Mucosa of stomach (tissue), 1 donor: ENCODE measurements around the gene TTC8.
"Not testable (repeated sequence)": the region's sequence is repeated elsewhere in the genome, so short reads cannot be mapped to it uniquely, and the experiment has no call there.

ENCODE experiments used
- H3K27me3 ChIP-seq: one replicate; pipeline ENCODE4 v1.7.0; 2013; ENCODE audit warnings: mild to moderate bottlenecking, low read length; ENCODE audit not compliant: control insufficient read depth, insufficient read depth
- H3K36me3 ChIP-seq: one replicate; pipeline ENCODE4 v1.7.0; 2013; ENCODE audit warnings: low read length; ENCODE audit not compliant: control insufficient read depth, insufficient read depth
- H3K4me1 ChIP-seq: one replicate; pipeline ENCODE4 v1.7.0; 2013; ENCODE audit warnings: mild to moderate bottlenecking, low read length; ENCODE audit not compliant: control insufficient read depth, insufficient read depth
- H3K4me3 ChIP-seq: one replicate; pipeline ENCODE4 v1.7.0; 2013; ENCODE audit warnings: low read length
- H3K9ac ChIP-seq: one replicate; pipeline ENCODE4 v1.7.0; 2013; ENCODE audit warnings: mild to moderate bottlenecking, low read length, moderate library complexity
- H3K9me3 ChIP-seq: one replicate; pipeline ENCODE4 v1.7.0; 2013; ENCODE audit warnings: mild to moderate bottlenecking, low read length, moderate library complexity; ENCODE audit not compliant: control insufficient read depth
- donor health status: Pancreatic carcinoma.

Gene TTC8

GRCh38 chr14:88824314-88825077 lies at the start of gene TTC8:
Gene TTC8 (plus strand): TSS chr14:88824651. CDS start chr14:88824708, 57 bp downstream.
- Histone ChIP-seq H3K4me3 (peak within 1 kb of the TSS; percentile 64), H3K9me3 (no peaks in the 10 kb centered on the region), H3K4me1 (peaks cover 5% of the 10 kb centered on the region), H3K9ac (peak within 1 kb of the TSS; percentile 89), H3K27me3 (no peaks in the 10 kb centered on the region), H3K36me3 (no peaks in the 10 kb centered on the region)

- H3K9ac ChIP-seq = no peak overlapping the region
- no peaks in the 10 kb centered on the region for H3K4me1 ChIP-seq
- no peaks in the 10 kb centered on the region for H3K36me3 ChIP-seq
- no peaks in the 10 kb centered on the region for H3K27me3 ChIP-seq
- H3K4me3 ChIP-seq = no peak overlapping the region
- H3K9me3 ChIP-seq = no peaks in the 10 kb centered on the region
Observed at GRCh38 chr14:88775532-88775931, 48.9 kb upstream of the TTC8 start.

GRCh38 chr14:88785911-88786310 lies 38.5 kb upstream of the TTC8 start:
- H3K27me3 ChIP-seq = peaks cover 4% of the 10 kb centered on the region
- H3K36me3 ChIP-seq = no peaks in the 10 kb centered on the region
- H3K4me1 ChIP-seq = no peaks in the 10 kb centered on the region
- no peak overlapping the region for H3K9ac ChIP-seq
- H3K4me3 ChIP-seq = no peak overlapping the region
- H3K9me3 ChIP-seq = no peaks in the 10 kb centered on the region

- Histone ChIP-seq H3K4me1 (no peaks in the 10 kb centered on the region), H3K36me3 (no peaks in the 10 kb centered on the region), H3K9me3 (no peaks in the 10 kb centered on the region), H3K27me3 (peaks cover 8% of the 10 kb centered on the region), H3K9ac (no peak overlapping the region), H3K4me3 (no peak overlapping the region)
Observed at GRCh38 chr14:88786715-88787114, 37.7 kb upstream of the TTC8 start.

GRCh38 chr14:88789573-88789972 lies 34.9 kb upstream of the TTC8 start:
- H3K9me3 ChIP-seq, H3K9ac ChIP-seq, H3K4me3 ChIP-seq, H3K36me3 ChIP-seq: not testable (repeated sequence)
- peaks cover 12% of the 10 kb centered on the region for H3K27me3 ChIP-seq
- H3K4me1 ChIP-seq = peaks cover 11% of the 10 kb centered on the region

- Histone ChIP-seq H3K4me3 (no peak overlapping the region), H3K4me1 (peaks cover 11% of the 10 kb centered on the region), H3K9me3 (no peaks in the 10 kb centered on the region), H3K36me3 (no peaks in the 10 kb centered on the region), H3K9ac (no peak overlapping the region), H3K27me3 (peaks cover 12% of the 10 kb centered on the region)
Observed at GRCh38 chr14:88790501-88791251, 33.8 kb upstream of the TTC8 start.

- H3K9me3 ChIP-seq = no peaks in the 10 kb centered on the region
Observed at GRCh38 chr14:88791252-88791621, 33.2 kb upstream of the TTC8 start.

GRCh38 chr14:88791629-88792472 lies 32.6 kb upstream of the TTC8 start:
- Histone ChIP-seq H3K36me3 (no peaks in the 10 kb centered on the region), H3K4me1 (peaks cover 11% of the 10 kb centered on the region), H3K9ac (peak overlapping the region; percentile 60), H3K9me3 (no peaks in the 10 kb centered on the region), H3K4me3 (no peak overlapping the region), H3K27me3 (peaks cover 12% of the 10 kb centered on the region)

More at GRCh38 chr14:88791252-88791621, 33.2 kb upstream of the TTC8 start:
- Histone ChIP-seq H3K9ac (no peak overlapping the region), H3K27me3 (peaks cover 12% of the 10 kb centered on the region), H3K36me3 (no peaks in the 10 kb centered on the region), H3K4me1 (peaks cover 11% of the 10 kb centered on the region), H3K4me3 (no peak overlapping the region)

- Histone ChIP-seq H3K4me3 (no peak within 1 kb of the TSS), H3K4me1 (peaks cover 11% of the 10 kb centered on the region), H3K9me3 (no peaks in the 10 kb centered on the region), H3K27me3 (peaks cover 12% of the 10 kb centered on the region), H3K36me3 (no peaks in the 10 kb centered on the region), H3K9ac (peak within 1 kb of the TSS; percentile 60)
Observed at GRCh38 chr14:88792473-88793258, 31.8 kb upstream of the TTC8 start, which contains the start of gene EML5. Gene EML5 (minus strand): TSS chr14:88792953. CDS start chr14:88792503, 450 bp downstream.

- H3K4me3 ChIP-seq = no peak overlapping the region
- H3K27me3 ChIP-seq = peaks cover 12% of the 10 kb centered on the region
- H3K9me3 ChIP-seq = no peaks in the 10 kb centered on the region
- peak overlapping the region; percentile 60 for H3K9ac ChIP-seq
- no peaks in the 10 kb centered on the region for H3K36me3 ChIP-seq
- peaks cover 11% of the 10 kb centered on the region for H3K4me1 ChIP-seq
Observed at GRCh38 chr14:88793259-88793625, 31.2 kb upstream of the TTC8 start.

GRCh38 chr14:88798156-88798555 lies 26.3 kb upstream of the TTC8 start:
- H3K9me3 ChIP-seq = no peaks in the 10 kb centered on the region
- H3K4me1 ChIP-seq = peaks cover 4% of the 10 kb centered on the region
- no peaks in the 10 kb centered on the region for H3K36me3 ChIP-seq
- no peaks in the 10 kb centered on the region for H3K27me3 ChIP-seq
- no peak overlapping the region for H3K4me3 ChIP-seq
- H3K9ac ChIP-seq = no peak overlapping the region
